Choroid plexus epithelial cell (primary cell): ENCODE results near the gene KCNQ2.
A peak's percentile ranks its signal among the peaks of the same experiment; 100 is the strongest.

Source experiments
- DNase-seq: peaks from one replicate; pipeline ENCODE4 v3.0.0-alpha.2; 2010; ENCODE audit warnings: low read depth
- H3K4me3 ChIP-seq: 2 replicates; pipeline ENCODE4 v1.5.1; 2011; ENCODE audit warnings: low read depth, mild to moderate bottlenecking, control low read depth, low read length, moderate library complexity
- CTCF ChIP-seq: conservative IDR thresholded peaks from 2 replicates; pipeline ENCODE4 v1.5.1; 2011; ENCODE audit warnings: low read depth, mild to moderate bottlenecking, control low read depth, inconsistent platforms, low read length, moderate library complexity

The KCNQ2 gene

GRCh38 chr20:63505723-63506122 is 33.3 kb upstream of the KCNQ2 start:
- DNase-seq = no peak
- no peak for TF ChIP-seq CTCF
- H3K4me3 ChIP-seq = no peak overlapping the region

GRCh38 chr20:63505281-63505680 is 32.8 kb upstream of the KCNQ2 start:
- H3K4me3 ChIP-seq = no peak overlapping the region
- no peak for DNase-seq
- no peak for TF ChIP-seq CTCF

- TF ChIP-seq CTCF = no peak
- H3K4me3 ChIP-seq = no peak overlapping the region
- DNase-seq = no peak
These were observed 32.2 kb upstream of the KCNQ2 start for GRCh38 chr20:63504642-63505041.

GRCh38 chr20:63503524-63503923 is 31.1 kb upstream of the KCNQ2 start:
- TF ChIP-seq CTCF = no peak
- no peak overlapping the region for H3K4me3 ChIP-seq
- DNase-seq = no peak

- TF ChIP-seq CTCF = no peak
- no peak for DNase-seq
These were observed 30.3 kb upstream of the KCNQ2 start for GRCh38 chr20:63502671-63503172.

GRCh38 chr20:63501818-63502670 is 29.6 kb upstream of the KCNQ2 start:
- no peak overlapping the region for H3K4me3 ChIP-seq
- TF ChIP-seq CTCF = no peak
- DNase-seq = peak; percentile 19

More at GRCh38 chr20:63502671-63503172, 30.3 kb upstream of the KCNQ2 start:
- no peak overlapping the region for H3K4me3 ChIP-seq
